OCI-LY7 (cell line): ENCODE data around the gene TAF1L.
"Not testable (repeated sequence)": the region's sequence is repeated elsewhere in the genome, so short reads cannot be mapped to it uniquely, and the experiment has no call there.

ENCODE experiments used
- CTCF ChIP-seq: fragments of 200-600 bp; sonication (generic); conservative IDR thresholded peaks from 2 replicates; pipeline ENCODE4 v1.5.1; 2014; ENCODE audit warnings: mild to moderate bottlenecking, antibody characterized with exemption, low read length, moderate library complexity, mixed read lengths
- EZH2phosphoT487 ChIP-seq: fragments of 200-600 bp; sonication (generic); IDR thresholded peaks from 2 replicates; pipeline ENCODE4 v1.6.1; 2018; ENCODE audit warnings: low read depth, borderline replicate concordance, mild to moderate bottlenecking, mixed run types, antibody characterized with exemption, low read length, moderate library complexity, mixed read lengths

- not testable (repeated sequence) for TF ChIP-seq CTCF, EZH2phosphoT487
Observed at GRCh38 chr9:32599021-32599420, 36.4 kb downstream of the TAF1L start.
